ENCODE measurements around the gene OR2V2.
A peak's percentile ranks its signal among the peaks of the same experiment; 100 is the strongest.

The OR2V2 gene

DNA sequence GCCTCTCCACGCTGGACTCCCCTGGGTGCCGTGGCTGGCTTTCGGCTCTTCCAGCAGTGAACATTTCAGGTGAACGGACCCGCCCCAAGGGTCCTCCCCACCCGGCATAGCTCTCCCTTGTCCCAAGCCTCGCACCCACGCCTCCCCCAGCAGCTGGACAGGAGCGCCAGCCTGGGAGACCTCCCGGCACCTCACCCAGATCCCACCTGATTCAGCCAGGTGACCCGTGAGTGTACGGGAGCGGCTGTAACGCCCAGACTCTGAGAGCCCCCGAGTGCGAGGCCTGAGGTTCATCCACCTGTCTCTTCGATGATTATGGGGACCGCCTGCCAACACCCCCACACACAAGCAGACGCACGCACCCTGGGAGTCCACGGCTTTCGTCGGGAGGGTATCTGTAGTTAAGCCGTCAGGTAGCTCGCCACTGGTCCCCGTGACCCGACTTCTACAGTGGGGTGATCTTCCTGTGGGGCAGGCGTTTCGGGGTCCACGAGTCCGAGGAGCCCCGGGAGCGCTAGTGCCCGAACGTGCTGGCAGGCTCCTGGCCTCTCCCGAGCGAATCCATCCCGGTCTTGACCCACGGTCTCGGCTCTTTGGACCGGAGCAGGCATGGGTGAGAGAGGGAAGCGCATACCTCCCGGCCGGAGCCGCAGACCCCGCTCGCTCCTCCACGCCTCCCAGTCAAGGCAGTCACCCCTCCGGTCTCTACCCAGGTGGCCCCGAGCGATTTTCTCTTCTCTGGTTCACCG lies 42.8 kb downstream of the OR2V2 start:
- in situ Hi-C loops (cut with MboI; ENCODE audit: low pct_unique_long_range_greater_than_20kb, low sequenced_read_pairs, unreplicated experiment), result no loop called here
- DNase-seq (ENCODE audit: low spot score), result no peak
- TF ChIP-seq, protein P1, sequence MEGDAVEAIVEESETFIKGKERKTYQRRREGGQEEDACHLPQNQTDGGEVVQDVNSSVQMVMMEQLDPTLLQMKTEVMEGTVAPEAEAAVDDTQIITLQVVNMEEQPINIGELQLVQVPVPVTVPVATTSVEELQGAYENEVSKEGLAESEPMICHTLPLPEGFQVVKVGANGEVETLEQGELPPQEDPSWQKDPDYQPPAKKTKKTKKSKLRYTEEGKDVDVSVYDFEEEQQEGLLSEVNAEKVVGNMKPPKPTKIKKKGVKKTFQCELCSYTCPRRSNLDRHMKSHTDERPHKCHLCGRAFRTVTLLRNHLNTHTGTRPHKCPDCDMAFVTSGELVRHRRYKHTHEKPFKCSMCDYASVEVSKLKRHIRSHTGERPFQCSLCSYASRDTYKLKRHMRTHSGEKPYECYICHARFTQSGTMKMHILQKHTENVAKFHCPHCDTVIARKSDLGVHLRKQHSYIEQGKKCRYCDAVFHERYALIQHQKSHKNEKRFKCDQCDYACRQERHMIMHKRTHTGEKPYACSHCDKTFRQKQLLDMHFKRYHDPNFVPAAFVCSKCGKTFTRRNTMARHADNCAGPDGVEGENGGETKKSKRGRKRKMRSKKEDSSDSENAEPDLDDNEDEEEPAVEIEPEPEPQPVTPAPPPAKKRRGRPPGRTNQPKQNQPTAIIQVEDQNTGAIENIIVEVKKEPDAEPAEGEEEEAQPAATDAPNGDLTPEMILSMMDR (IDR thresholded peaks at IDR 0.05; ENCODE audit: extremely low read depth, insufficient read depth, missing control alignments), result no peak

DNA sequence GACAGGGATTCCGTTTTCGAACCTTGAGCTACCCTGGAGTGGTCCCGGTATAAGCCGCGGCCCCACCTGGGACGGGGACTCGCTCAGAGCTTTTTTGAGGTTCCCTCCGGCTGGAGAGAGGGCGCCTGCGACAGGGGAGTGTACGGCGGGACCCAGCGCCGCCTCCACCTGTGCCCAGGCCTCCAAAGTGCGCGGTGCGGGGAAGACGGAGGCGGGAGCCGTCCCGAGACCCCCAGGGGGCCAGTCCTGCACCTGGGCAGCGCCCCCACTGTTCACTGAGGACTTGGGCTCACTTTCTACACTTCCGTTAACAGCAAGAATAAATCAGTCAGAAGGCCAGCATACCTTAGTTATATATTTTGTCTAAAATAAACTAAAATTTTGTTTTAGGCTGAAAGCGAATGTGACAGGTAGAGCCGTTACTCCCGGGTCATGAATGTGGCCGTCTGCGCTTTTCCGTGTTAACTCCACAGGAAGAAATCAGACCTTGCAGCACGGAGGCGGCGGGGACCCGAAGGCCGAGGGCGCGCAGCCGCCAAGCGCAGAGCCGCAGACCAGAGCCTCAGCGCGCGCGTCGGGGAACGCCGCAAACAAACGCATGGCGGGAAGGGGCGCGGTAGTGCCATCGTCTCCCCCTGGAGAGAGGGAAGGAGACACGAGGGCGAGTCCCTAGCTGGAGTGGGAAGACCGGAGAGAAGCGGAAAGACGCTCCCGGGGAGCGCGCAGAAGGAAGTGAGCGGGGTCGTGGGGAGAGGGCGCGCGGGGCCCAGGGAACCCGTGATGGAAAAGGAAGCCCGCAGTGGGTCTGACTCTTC lies 43.5 kb downstream of the OR2V2 start:
- in situ Hi-C loops (cut with MboI; ENCODE audit: low pct_unique_long_range_greater_than_20kb, low sequenced_read_pairs, unreplicated experiment), result no loop called here
- TF ChIP-seq, protein P1 (IDR thresholded peaks at IDR 0.05; ENCODE audit: extremely low read depth, insufficient read depth, missing control alignments), result peak; percentile 45
- DNase-seq (ENCODE audit: low spot score), result no peak

DNA sequence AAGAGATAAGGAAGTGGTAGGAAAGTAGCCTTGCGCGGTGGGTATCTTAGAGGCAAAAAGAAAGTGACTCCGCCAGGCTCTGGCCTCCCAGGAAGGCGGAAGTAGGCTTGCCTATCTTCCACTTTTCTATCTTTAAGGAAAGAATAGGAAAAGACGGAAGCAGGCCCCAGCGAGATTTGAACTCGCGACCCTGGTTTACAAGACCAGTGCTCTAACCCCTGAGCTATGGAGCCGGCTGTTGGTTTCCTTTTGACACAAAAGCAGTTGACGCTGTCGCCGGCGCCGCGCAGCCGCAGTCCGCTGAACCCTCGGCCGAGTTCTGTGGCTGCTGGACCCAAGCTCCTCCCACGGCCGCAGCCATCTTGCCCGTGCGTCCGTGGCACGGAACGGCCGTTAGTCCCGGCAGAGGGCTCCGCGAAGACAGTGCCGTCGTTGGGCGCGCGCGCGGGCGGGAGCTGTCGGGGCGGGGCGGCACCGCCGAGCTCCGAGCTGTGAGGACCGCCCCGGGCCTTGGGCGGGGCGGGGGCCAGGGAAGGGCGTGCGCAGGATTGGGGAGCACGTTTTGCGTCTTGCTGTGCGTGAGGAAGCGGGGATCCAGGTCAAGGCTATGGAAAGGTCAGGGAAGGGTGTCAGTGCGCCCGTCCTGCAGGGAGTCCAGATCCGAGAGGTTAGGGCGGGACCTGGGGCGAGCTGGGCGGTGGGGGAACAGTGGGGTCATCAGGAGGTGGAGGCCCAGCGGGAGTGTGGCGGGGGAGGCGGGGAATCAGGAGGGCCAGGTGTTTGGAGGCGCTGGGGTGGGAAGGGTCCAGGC lies 44.3 kb downstream of the OR2V2 start:
- in situ Hi-C loops (cut with MboI; ENCODE audit: low pct_unique_long_range_greater_than_20kb, low sequenced_read_pairs, unreplicated experiment), result no loop called here
- DNase-seq (ENCODE audit: low spot score), result peak; percentile 96

DNA sequence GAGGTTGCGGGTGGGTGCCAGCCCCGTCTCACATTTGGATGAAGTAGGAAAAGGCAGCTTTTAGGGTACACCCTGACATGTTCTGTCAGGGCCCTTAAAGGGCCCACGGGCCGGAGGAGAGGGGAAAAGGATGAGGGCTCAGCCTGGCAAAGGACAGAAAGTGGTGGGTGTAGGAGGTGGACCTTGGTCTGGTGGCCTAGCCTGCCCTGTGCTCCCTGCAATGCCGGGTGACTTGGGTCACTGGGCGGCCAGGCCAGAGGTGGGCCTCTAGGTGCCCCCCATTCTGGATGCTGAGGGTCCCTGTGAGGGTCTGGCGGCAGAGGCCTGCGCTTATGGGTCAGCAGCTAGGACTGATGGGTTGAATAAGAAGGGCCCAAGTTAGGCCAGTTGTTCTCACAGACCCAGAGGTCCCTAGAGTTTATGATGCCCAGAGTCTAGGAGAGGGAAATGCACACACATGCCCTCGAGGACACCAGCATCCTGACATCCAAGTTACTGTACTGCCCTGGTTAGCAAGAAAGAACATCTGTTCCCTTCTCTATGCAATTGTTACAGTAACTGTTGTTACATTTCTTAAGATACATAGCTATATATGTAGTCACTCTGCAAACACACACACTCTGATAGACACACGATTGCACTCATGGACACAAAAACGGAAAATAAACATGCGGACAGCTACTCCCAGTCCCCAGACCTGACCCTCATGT lies 45.1 kb downstream of the OR2V2 start:
- TF ChIP-seq, protein P1 (IDR thresholded peaks at IDR 0.05; ENCODE audit: extremely low read depth, insufficient read depth, missing control alignments), result no peak
- DNase-seq (ENCODE audit: low spot score), result no peak
- in situ Hi-C loops (cut with MboI; ENCODE audit: low pct_unique_long_range_greater_than_20kb, low sequenced_read_pairs, unreplicated experiment), result no loop called here

More for the DNA sequence above, 44.3 kb downstream of the OR2V2 start:
- TF ChIP-seq, protein P1 (IDR thresholded peaks at IDR 0.05; ENCODE audit: extremely low read depth, insufficient read depth, missing control alignments), result peak; percentile 18

DNA sequence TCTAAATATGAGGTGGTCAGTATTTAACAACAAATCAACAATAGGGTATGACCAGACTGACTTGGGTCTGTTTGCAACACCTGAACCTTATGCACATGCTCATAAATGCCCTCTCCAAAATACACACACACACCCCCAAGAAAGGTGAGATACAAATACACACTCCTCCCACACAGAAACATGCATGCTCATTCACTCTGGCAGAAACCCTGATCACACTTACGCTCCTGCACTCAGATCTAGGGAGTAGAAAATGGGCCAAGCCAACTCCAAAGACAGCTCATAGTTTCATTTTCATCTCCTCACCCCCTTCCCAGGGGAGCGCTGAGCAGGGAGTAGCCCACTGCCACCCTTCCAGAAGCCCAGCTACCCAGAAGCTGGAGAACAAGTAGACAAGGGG lies 46.3 kb downstream of the OR2V2 start:
- DNase-seq (ENCODE audit: low spot score), result no peak
- in situ Hi-C loops (cut with MboI; ENCODE audit: low pct_unique_long_range_greater_than_20kb, low sequenced_read_pairs, unreplicated experiment), result no loop called here
- TF ChIP-seq, protein P1 (IDR thresholded peaks at IDR 0.05; ENCODE audit: extremely low read depth, insufficient read depth, missing control alignments), result no peak

Measured in GM13977 (cell line).